ENCODE results near the gene SPAG9.

DNA sequence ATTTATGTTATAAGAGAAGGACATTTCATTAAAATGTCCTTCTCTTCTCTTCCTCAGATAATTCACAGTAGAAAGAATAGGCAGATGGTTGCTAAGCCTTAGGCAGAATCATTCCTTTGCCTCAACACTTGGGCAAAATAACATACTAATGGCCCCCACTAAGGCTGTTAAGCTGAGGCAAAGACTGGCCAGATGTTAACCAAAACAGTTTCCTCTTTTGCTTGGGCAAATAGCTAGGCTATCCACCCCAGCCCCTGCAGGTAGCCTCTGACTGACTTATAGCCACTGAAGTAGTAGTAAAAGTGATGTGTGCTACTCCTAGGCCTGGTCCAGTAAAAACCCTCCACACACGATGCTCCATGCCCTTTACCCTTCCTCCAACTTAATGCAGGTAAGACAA, 55.2 kb downstream of the SPAG9 start:
- no peak for TF ChIP-seq POLR2A (IDR thresholded peaks at IDR 0.05)
- TF ChIP-seq, protein P1, sequence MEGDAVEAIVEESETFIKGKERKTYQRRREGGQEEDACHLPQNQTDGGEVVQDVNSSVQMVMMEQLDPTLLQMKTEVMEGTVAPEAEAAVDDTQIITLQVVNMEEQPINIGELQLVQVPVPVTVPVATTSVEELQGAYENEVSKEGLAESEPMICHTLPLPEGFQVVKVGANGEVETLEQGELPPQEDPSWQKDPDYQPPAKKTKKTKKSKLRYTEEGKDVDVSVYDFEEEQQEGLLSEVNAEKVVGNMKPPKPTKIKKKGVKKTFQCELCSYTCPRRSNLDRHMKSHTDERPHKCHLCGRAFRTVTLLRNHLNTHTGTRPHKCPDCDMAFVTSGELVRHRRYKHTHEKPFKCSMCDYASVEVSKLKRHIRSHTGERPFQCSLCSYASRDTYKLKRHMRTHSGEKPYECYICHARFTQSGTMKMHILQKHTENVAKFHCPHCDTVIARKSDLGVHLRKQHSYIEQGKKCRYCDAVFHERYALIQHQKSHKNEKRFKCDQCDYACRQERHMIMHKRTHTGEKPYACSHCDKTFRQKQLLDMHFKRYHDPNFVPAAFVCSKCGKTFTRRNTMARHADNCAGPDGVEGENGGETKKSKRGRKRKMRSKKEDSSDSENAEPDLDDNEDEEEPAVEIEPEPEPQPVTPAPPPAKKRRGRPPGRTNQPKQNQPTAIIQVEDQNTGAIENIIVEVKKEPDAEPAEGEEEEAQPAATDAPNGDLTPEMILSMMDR (IDR thresholded peaks at IDR 0.05), result no peak

Data from upper lobe of left lung (tissue), 4 donors.